ENCODE data around the gene ABL1.

Gene ABL1

GRCh38 chr9:130830231-130830760 is 4.8 kb upstream of the ABL1 start:
- DNase-seq (ENCODE audit: low read depth): no peak
- no peak overlapping the region for H3K4me3 ChIP-seq (replicated peaks; ENCODE audit: low read depth, low read length)

GRCh38 chr9:130831077-130831476 is 4.0 kb upstream of the ABL1 start:
- TF ChIP-seq CTCF (IDR thresholded peaks at IDR 0.05; ENCODE audit: low read length, missing control alignments): no peak
- no peak overlapping the region for H3K4me3 ChIP-seq (replicated peaks; ENCODE audit: low read depth, low read length)

More at GRCh38 chr9:130830231-130830760, 4.8 kb upstream of the ABL1 start:
- no peak for TF ChIP-seq CTCF (IDR thresholded peaks at IDR 0.05; ENCODE audit: low read length, missing control alignments)

GRCh38 chr9:130833031-130833990 is 1.7 kb upstream of the ABL1 start:
- no peak for TF ChIP-seq CTCF (IDR thresholded peaks at IDR 0.05; ENCODE audit: low read length, missing control alignments)
- no peak overlapping the region for H3K4me3 ChIP-seq (replicated peaks; ENCODE audit: low read depth, low read length)
- no peak for DNase-seq (ENCODE audit: low read depth)

More at GRCh38 chr9:130831077-130831476, 4.0 kb upstream of the ABL1 start:
- no peak for DNase-seq (ENCODE audit: low read depth)

GRCh38 chr9:130835441-130836298 is 616 bp downstream of the ABL1 start:
- TF ChIP-seq CTCF (IDR thresholded peaks at IDR 0.05; ENCODE audit: low read length, missing control alignments): no peak
- H3K4me3 ChIP-seq (replicated peaks; ENCODE audit: low read depth, low read length): peak overlapping the region; percentile 93
- DNase-seq (ENCODE audit: low read depth): peak; percentile 50

GRCh38 chr9:130837002-130837511 is 2.0 kb downstream of the ABL1 start:
- peak; percentile 72 for DNase-seq (ENCODE audit: low read depth)
- no peak for TF ChIP-seq CTCF (IDR thresholded peaks at IDR 0.05; ENCODE audit: low read length, missing control alignments)
- peak overlapping the region; percentile 93 for H3K4me3 ChIP-seq (replicated peaks; ENCODE audit: low read depth, low read length)

GRCh38 chr9:130837643-130838042 is 2.6 kb downstream of the ABL1 start:
- TF ChIP-seq CTCF (IDR thresholded peaks at IDR 0.05; ENCODE audit: low read length, missing control alignments): no peak
- no peak for DNase-seq (ENCODE audit: low read depth)
- H3K4me3 ChIP-seq (replicated peaks; ENCODE audit: low read depth, low read length): peak overlapping the region; percentile 93

Data from fibroblast of pulmonary artery (primary cell).